Measurements from ENCODE around the gene IMPDH1. TPM values are rescaled to one million over a fixed set of nuclear protein-coding genes. Genes with fewer than 3 reads are reported as not detected.

IMPDH1 gene
- total and polyA plus RNA-seq, 9 donors, result 10.3 to 66.9 (median 23.4) TPM

DNA sequence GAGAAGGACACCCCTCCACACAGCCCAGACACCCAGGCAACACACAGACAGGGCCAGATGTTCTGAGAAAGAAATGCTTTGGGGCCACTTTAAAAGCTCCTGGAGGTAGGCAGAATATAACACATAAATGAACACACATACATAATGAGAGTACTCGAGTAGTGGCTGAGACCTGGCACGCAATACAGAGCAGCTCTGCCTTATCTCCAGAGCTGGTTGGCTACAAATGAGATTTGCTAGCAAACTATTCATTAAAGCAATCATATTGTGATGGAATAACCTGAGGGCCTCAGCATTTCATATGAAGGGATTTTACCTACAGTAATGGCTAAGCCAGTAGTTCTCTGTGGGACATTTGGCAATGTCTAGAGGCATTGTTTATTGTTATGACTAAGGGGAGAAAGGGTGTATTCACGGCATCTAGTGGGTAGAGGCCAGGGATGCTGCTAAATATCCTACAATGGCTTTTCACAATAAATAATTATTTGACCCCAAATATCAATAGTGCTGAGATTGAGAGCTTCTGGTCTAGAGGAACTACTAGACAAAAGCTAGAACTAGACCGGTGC, 5.5 kb upstream of the IMPDH1 start:
- H3K36me3 ChIP-seq, result no peaks in the 10 kb centered on the region

DNA sequence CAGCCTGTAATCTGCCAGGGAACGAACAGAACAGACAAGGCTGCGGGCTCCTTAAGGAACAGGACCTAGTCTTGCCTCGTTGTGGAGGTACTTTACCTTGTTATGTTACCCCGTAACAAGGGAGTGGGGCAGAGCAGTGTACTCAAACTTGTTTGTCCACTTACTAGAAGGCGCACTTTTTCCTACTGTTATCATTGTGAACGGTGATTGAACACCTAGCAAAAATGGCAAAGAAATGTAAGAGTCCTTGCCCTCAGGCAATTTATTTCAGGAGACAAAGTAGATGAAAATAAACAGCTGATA, 620 bp upstream of the IMPDH1 start:
- TF ChIP-seq, protein P1, sequence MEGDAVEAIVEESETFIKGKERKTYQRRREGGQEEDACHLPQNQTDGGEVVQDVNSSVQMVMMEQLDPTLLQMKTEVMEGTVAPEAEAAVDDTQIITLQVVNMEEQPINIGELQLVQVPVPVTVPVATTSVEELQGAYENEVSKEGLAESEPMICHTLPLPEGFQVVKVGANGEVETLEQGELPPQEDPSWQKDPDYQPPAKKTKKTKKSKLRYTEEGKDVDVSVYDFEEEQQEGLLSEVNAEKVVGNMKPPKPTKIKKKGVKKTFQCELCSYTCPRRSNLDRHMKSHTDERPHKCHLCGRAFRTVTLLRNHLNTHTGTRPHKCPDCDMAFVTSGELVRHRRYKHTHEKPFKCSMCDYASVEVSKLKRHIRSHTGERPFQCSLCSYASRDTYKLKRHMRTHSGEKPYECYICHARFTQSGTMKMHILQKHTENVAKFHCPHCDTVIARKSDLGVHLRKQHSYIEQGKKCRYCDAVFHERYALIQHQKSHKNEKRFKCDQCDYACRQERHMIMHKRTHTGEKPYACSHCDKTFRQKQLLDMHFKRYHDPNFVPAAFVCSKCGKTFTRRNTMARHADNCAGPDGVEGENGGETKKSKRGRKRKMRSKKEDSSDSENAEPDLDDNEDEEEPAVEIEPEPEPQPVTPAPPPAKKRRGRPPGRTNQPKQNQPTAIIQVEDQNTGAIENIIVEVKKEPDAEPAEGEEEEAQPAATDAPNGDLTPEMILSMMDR (IDR thresholded peaks at IDR 0.05), result no peak
- TF ChIP-seq EP300 (IDR thresholded peaks at IDR 0.05), result no peak
- no peak for TF ChIP-seq POLR2A (IDR thresholded peaks at IDR 0.05)
- H3K27ac ChIP-seq, result peak overlapping the region; percentile 74 to 93
- H3K4me1 ChIP-seq (ENCODE audit: insufficient read depth), result peaks cover 3% of the 10 kb centered on the region
- H3K27me3 ChIP-seq, result no peaks in the 10 kb centered on the region
- 0 to 3% (median 1%) methylated on average over 6 of the region's 6 CpGs for WGBS, 3 donors
- no peaks in the 10 kb centered on the region for H3K9me3 ChIP-seq
- H3K4me3 ChIP-seq, result peak overlapping the region; percentile 72
- no peak for DNase-seq
- H3K36me3 ChIP-seq, result no peaks in the 10 kb centered on the region
- intact Hi-C loops (cut with DNase I), result no loop called here

More for the DNA sequence above, 5.5 kb upstream of the IMPDH1 start:
- Histone ChIP-seq H3K9me3 (no peaks in the 10 kb centered on the region), H3K4me1 (ENCODE audit: insufficient read depth) (peaks cover under 1% of the 10 kb centered on the region), H3K27ac (no peak overlapping the region), H3K27me3 (no peaks in the 10 kb centered on the region), H3K4me3 (no peak overlapping the region)
- TF ChIP-seq, protein P1 (IDR thresholded peaks at IDR 0.05), result no peak
- TF ChIP-seq POLR2A (IDR thresholded peaks at IDR 0.05) (no peak), EP300 (IDR thresholded peaks at IDR 0.05) (no peak)
- WGBS, 3 donors, result 40 to 56% (median 49%) methylated on average over 4 of the region's 4 CpGs
- no peak for DNase-seq
- intact Hi-C loops (cut with DNase I), result no loop called here

DNA sequence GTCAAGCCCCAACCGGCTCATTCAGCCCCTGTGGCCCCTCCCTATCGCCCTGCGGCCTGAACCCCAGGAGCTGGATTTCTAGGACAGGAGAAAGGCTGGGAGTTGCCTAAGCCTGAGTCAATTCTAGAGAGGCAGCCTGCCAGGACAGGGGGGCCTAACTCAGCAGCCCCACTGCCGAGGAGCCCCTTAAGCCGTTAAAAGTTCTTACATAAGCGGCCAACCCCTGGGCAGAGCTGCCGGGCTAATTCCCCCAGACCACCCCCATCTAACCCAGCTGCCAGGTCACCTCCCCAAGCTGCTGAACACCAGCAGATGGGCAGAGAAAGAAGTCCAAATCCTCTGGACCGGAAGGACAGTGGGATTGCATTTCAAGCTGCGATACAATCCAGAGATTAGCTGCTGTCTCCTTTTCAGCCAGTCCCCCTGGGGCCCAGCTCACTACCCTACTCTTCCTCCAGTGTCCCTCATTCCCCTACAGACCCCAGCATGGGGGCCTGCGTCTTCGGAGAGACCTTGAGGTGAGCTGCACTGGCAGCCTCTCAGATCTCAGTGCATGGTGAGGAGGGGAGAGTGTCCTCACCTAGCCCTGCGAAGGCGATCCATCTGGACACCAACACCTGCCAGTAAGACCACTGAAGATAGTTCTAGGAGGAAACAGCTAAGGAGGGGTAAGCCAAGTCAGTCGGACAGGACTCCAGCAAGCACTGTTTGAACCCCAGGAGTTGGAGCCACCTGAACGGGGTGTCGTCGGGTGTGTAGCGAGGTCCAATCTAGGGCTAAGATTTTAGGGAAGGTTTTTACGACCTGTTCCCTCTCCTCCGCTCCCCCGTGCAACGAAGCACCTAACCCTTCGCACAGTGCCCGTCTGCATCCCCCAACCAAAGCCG, 830 bp downstream of the IMPDH1 start:
- Histone ChIP-seq H3K9me3 (no peaks in the 10 kb centered on the region), H3K27me3 (no peaks in the 10 kb centered on the region), H3K36me3 (no peaks in the 10 kb centered on the region), H3K4me3 (peak overlapping the region; percentile 72), H3K27ac (peak overlapping the region; percentile 74 to 93), H3K4me1 (ENCODE audit: insufficient read depth) (peaks cover 8% of the 10 kb centered on the region)
- TF ChIP-seq, protein P1 (IDR thresholded peaks at IDR 0.05), result no peak
- TF ChIP-seq EP300 (IDR thresholded peaks at IDR 0.05) (no peak), POLR2A (IDR thresholded peaks at IDR 0.05) (no peak)
- WGBS, 3 donors, result 13 to 20% (median 14%) methylated on average over 25 of the region's 25 CpGs
- intact Hi-C loops (cut with DNase I), result loop anchor here in 1 of 4 donors (10.0 kb wide), 1 partner anchor 46 kb away; the partner anchor contains the start of gene HILPDA
- peak; percentile 59 to 73 (median 62) for DNase-seq

DNA sequence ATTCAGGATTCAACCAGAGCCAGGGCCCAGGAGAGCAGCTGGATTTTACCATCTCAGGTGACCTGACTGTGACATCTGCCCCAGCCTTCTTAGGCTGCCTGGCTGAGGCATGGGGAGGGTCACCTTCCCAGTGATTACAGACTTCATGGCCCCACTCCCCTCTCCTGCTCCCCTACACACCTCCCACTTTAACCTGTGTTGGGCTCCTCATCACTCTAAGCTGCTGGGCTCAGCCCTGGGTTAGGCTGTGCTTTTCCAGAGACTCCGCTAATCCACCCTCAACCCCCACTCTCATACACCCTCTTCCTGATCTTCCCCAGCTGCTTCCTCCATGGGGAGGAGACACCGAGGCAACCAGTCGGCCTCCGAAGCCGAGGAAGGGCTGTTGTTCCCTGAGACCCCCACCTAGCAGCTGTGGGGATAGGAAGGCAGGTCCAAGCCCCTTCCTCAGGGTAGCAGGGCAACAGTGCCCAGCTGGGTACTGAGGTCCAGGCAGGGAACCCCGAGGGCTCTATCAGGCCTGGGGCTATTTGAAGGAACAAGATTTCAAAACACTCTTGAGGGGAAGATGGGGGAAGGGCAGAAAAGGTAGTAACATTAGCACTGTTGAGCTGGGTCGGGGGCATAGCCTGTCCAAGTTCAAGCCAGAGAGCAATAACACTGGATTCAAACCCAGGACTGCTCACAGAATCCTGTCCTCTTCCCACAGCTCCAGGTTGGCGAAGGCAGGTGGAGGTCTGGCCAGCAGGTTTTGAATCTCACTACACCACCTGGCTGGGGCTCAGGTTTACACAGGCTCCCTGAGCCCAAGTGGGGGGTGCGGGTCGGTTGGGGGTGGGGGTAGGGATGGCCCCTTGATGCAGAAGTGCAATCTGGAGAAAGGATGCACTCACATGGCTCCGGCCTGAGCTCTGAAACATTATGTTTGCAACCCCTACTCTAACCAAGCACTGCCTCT, 1.8 kb downstream of the IMPDH1 start:
- DNase-seq, result peak in 3 of 5 donors; percentile 47 to 52 (median 51)
- H3K4me1 ChIP-seq (ENCODE audit: insufficient read depth), result peaks cover 8% of the 10 kb centered on the region
- no peaks in the 10 kb centered on the region for H3K9me3 ChIP-seq
- 34 to 49% (median 38%) methylated on average over 11 of the region's 11 CpGs for WGBS, 3 donors
- intact Hi-C loops (cut with DNase I), result loop anchor here in 1 of 4 donors (10.0 kb wide), 1 partner anchor 47 kb away; the partner anchor contains the start of gene HILPDA
- peak overlapping the region; percentile 74 to 93 for H3K27ac ChIP-seq
- no peaks in the 10 kb centered on the region for H3K27me3 ChIP-seq
- TF ChIP-seq POLR2A (IDR thresholded peaks at IDR 0.05), result no peak
- TF ChIP-seq, protein P1 (IDR thresholded peaks at IDR 0.05), result no peak
- no peak for TF ChIP-seq EP300 (IDR thresholded peaks at IDR 0.05)
- no peaks in the 10 kb centered on the region for H3K36me3 ChIP-seq
- no peak overlapping the region for H3K4me3 ChIP-seq

Measured in ovary (tissue), 9 donors.